GM08714 (cell line): ENCODE data around the gene POU4F1.

Experiments
- H3K4me3 ChIP-seq: fragments of 200-500 bp; sonication (Bioruptor generic); 2 replicates; pipeline ENCODE4 v1.5.1; 2014; ENCODE audit warnings: mild to moderate bottlenecking, low read length, inconsistent platforms
- ZNF274 ChIP-seq: IDR thresholded peaks from 2 replicates; pipeline ENCODE4 v1.6.1; 2012; ENCODE audit warnings: mild to moderate bottlenecking, low read depth, low read length

POU4F1 gene

DNA sequence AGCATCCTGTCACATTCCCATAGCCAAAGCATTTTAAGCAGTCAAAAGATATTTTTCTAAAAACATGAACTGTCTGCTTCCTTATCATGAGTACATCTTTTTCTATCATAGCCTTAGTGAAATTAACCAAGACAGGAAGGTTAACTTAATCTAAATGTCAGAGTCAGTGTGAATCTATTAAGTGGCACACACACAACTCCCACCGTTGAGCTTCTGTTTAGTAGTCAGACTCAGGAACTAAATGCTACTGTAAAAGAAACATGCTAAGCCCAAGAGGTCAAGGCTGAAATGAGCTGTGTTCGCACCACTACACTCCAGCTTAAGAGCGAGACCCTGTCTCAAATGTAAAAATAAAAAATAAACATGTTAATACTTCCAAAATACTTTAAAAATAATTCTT is 7.7 kb upstream of the POU4F1 start:
- H3K4me3 ChIP-seq, result no peak overlapping the region
- no peak for TF ChIP-seq ZNF274

DNA sequence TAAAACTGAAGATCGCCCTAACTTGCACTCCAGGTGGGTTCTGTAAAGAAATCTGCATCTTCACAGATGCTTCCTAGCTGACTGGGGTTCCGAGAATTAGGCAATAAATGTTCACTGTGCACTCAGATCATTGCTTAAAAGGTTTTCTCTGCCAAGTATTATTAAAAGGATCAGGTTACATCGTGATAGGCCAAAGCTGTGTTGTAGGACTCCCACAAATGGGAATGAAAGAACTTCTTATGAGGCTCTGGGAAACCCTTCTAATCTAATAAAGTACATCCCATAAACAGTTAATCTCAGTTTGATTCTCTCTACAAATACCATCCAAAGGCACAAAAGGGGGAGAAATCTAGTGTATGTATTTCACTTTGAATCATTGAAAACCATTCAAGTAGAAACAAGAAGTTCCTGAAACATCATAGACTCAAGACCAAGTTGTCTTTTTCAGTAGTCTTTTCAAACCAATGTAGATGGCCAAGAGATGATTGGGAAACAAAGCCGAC is 7.1 kb upstream of the POU4F1 start:
- no peak overlapping the region for H3K4me3 ChIP-seq
- TF ChIP-seq ZNF274, result no peak

DNA sequence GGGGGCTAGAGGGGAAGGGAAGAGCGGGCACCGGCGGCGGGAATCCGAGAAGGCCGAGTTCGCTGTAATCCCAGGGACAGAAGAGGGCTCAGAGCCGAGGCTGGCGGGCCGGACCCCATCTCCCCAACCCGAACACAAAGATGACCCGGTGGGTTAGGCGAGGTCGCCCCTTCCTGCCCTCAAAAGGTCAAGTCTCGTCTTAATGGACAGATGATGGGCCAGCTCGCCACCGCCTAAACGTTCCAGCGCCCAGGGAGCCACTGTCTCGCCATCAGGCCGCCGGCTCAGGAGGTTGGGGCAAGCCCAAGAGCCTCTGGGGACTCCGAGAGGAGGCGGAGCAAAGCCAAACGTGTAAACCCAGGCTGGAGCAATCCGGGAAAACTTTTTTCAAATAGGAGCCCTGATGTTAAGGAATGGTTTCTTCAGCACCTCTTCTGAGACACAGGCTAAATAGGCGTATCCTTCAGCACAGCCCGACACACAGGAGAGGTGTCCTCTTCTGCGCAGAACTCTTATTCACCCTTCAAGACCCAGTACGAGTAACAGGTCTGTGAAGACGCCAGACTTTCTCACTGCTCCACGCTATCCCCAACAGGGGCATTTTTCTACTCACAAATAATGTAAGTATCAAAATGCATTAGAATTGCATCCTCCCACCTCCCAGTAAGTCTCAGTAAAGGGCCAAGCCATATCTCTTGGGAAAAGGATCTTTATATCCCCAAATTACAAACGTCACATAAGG is 6.3 kb upstream of the POU4F1 start:
- no peak for TF ChIP-seq ZNF274
- peak overlapping the region; percentile 44; the same call in 1 of the 2 replicates for H3K4me3 ChIP-seq

DNA sequence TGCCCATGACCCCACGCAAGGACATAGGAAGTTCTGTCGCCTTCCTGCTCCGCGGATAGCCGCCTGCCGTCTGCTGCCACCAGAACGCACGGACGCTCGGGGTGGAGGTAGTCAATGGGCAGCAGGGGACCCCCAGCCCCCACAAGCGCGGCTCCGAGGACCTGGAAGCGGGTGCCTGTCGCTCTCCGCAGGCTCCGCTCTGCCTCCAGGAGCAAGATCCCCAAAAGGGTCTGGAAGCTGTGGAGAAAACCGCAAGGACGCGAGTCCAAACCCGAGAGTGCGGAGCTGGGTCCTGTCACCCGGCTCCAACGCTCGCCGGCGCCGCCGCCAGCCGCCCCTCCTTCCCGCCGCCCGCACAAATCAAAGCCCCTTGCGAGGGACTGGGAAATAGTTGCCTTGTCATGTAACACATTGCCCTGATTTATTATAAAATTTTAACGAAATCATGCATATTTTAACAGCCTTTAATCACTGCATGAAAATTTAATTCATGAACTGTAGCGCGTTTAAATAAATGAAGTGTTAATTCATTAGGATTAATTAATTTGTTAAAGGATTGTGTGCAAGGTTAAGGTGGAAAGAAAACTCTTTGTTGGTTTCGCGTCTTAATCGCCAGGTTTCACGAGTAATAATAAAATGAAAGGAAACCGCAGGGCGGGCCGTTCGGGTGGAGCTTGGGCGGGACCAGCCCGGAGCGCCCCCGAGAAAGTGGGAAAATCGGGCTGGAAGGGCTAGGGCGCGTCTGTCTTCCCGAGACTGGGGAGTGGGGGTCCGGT is 5.5 kb upstream of the POU4F1 start:
- TF ChIP-seq ZNF274, result no peak
- H3K4me3 ChIP-seq, result peak overlapping the region; percentile 44; the same call in 1 of the 2 replicates

GRCh38 chr13:78608252-78608687 is 4.9 kb upstream of the POU4F1 start:
- peak overlapping the region; percentile 44; the same call in 1 of the 2 replicates for H3K4me3 ChIP-seq
- TF ChIP-seq ZNF274, result no peak

DNA sequence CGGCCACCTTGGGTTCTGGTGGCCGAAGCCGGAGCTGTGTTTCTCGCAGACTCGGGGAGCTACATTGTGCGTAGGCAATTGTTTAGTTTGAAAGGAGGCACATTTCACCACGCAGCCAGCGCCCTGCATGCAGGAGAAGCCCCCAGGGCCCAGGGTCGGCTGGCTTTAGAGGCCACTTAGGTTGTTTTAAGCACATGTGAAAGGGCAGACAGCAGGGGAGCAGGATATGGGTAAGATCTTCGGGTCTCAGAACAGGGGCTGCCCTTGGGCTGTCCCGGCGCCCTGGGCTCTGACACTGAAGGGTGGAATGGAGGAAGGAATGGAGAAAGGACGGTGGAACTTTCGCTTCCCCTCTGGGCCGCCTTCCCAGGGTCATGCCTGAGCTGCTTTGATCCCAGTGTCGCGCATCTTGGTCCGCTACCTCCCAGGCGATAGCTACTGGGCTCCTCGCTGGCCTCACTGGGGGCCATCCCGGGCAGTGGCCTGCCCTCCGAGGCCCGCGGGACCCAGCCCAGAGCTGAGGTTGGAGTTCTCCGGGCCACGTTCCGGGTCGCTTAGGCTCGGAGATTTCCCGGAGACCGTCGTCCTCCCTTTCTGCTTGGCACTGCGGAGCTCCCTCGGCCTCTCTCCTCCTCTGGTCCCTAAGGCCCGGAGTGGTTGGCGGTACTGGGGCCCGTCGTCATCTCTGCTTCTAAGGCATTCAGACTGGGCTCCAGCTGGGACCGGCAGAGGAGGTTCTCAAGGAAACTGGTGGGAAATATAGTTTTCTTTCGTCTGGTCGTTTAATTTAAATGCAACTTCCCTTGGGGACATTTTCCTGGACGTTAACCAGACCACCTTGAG is 4.3 kb upstream of the POU4F1 start:
- no peak overlapping the region for H3K4me3 ChIP-seq

GRCh38 chr13:78606471-78607408 is 3.4 kb upstream of the POU4F1 start:
- no peak for TF ChIP-seq ZNF274
- no peak overlapping the region for H3K4me3 ChIP-seq

More for the DNA sequence above, 4.3 kb upstream of the POU4F1 start:
- TF ChIP-seq ZNF274, result no peak

GRCh38 chr13:78604782-78605611 is 1.6 kb upstream of the POU4F1 start:
- TF ChIP-seq ZNF274, result no peak
- no peak overlapping the region for H3K4me3 ChIP-seq

DNA sequence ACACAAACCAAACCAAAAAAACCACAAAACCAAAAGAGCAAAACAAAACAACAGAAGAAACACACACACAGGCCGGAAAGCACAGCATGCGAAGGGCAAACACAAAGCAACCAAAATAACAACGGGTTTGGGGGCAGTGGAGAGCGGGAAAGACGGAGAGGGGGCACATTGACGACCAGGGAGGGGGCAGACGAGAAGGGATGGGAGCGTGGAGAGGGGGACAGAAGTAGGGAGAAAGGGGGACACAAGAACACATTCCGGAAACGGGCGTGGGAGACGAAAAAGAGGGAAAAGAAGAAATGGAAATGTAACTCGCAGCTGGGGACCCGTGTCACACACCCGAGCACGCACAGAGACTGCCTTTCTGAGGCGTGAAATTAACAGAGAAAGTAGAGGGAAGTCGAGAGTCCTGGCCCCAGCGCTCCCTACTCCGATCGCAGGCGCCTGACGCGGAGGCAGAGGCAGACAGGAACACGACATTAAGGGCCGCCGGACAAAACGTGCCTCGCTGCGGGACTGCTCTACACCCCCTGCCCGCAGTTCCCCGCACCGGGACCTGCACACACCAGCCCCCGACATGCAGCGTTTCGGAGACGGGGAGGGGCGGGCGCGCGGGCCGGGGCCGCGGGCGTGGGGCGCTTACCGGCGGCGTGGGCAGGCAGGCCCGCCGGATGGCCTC is 652 bp downstream of the POU4F1 start:
- TF ChIP-seq ZNF274, result no peak
- peak overlapping the region; percentile 59; the same call in 1 of the 2 replicates for H3K4me3 ChIP-seq

GRCh38 chr13:78601874-78602560 is 1.3 kb downstream of the POU4F1 start:
- no peak for TF ChIP-seq ZNF274
- H3K4me3 ChIP-seq, result peak overlapping the region; percentile 59; the same call in 1 of the 2 replicates
